Measurements from ENCODE around the gene MBOAT1.
A peak's percentile ranks its signal among the peaks of the same experiment; 100 is the strongest.

The MBOAT1 gene

DNA sequence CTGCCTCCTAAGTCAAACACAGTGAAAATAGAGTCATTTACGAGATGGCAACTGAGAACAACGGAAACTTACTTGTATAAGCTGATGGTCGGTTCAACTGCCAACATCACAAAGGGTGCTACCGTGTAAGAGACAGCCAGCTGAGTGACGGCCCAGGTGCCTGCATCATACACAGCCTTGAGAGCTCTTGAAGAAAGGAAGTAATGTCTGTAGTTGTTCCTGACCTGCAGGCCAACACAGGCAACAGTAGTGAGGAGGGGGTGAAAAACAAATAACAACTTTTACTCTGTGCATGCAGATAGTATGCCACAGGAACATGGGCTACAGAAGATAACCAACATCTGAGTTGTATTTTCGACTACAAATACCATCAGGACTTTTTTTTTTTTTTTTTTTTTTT is 102.7 kb downstream of the MBOAT1 start:
- Histone ChIP-seq H3K4me1 (ENCODE audit: control insufficient read depth, insufficient read depth, low read length) (no peaks in the 10 kb centered on the region; the same call in 1 of the 2 replicates), H3K27me3 (ENCODE audit: control insufficient read depth, insufficient read depth, low read length) (no peaks in the 10 kb centered on the region), H3K4me3 (ENCODE audit: low read length) (no peak overlapping the region), H3K9me3 (ENCODE audit: control insufficient read depth, insufficient read depth, low read length) (no peaks in the 10 kb centered on the region), H3K27ac (ENCODE audit: low read length) (no peak overlapping the region), H3K36me3 (ENCODE audit: control insufficient read depth, insufficient read depth, low read length) (0 out of 2 replicates have a peak, but pooled peaks cover 2% of the 10 kb centered on the region)
- no CpG with 5 or more reads among the region's 6 CpGs for WGBS (ENCODE audit: insufficient coverage, insufficient read length)
- DNase-seq (ENCODE audit: low read depth, low spot score), result no peak

GRCh38 chr6:20105838-20106237 is 106.4 kb downstream of the MBOAT1 start:
- no peak overlapping the region for H3K27ac ChIP-seq (ENCODE audit: low read length)
- H3K4me1 ChIP-seq (ENCODE audit: control insufficient read depth, insufficient read depth, low read length), result no peaks in the 10 kb centered on the region
- no peak for DNase-seq (ENCODE audit: low read depth, low spot score)
- H3K4me3 ChIP-seq (ENCODE audit: low read length), result no peak overlapping the region
- WGBS (ENCODE audit: insufficient coverage, insufficient read length), result no CpG with 5 or more reads among the region's 4 CpGs
- H3K27me3 ChIP-seq (ENCODE audit: control insufficient read depth, insufficient read depth, low read length), result no peaks in the 10 kb centered on the region
- no peaks in the 10 kb centered on the region for H3K9me3 ChIP-seq (ENCODE audit: control insufficient read depth, insufficient read depth, low read length)
- 0 out of 2 replicates have a peak, but pooled peaks cover 2% of the 10 kb centered on the region for H3K36me3 ChIP-seq (ENCODE audit: control insufficient read depth, insufficient read depth, low read length)

DNA sequence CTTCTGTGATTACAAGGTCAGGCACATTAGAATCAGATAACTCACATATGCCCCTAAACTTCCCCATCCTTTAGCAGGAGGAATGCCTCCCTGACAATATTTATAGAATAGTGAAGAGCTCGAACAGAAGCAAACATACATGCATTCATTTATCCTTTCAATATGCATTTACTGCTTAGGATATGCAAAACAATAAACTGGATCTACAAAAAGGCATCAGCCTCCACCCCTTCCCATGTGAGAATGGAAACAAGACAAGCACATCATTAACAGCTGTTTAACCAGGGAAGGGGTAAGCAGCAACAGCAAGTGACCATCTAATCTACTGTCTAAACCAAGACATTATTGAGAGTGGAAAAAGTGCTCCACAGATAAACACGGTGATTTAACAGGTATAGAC is 107.6 kb downstream of the MBOAT1 start:
- H3K4me3 ChIP-seq (ENCODE audit: low read length), result no peak overlapping the region
- WGBS (ENCODE audit: insufficient coverage, insufficient read length), result no CpG with 5 or more reads among the region's 2 CpGs
- no peak for DNase-seq (ENCODE audit: low read depth, low spot score)

DNA sequence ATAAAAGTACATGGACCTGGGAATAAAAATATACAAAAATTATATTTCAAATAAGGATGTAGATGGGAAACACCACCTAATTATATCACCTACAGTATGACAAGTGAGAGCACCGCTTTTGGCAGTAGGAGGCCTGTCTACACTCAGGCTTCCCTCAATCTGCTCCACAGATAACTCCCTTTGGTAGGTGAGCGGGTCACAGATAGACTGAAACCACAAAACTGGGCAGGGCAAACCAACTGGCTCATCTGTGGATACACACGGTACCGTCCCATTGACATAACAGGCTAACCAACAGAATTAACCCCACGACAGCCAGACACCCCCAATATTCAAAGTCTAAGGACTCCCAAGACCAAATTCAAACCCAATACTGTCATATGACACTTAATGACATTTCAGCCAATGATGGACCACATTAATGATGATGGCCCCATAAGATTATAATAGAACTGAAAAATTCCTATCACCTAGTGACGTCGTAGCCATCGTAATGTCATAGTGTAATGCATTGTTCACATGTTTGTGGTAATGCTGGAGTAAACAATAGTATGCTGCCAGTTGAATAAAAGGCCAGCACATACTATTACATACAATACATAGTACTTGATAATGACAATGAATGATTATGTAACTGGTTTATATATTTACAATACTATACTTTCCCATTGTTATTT is 109.7 kb downstream of the MBOAT1 start:
- H3K4me1 ChIP-seq (ENCODE audit: control insufficient read depth, insufficient read depth, low read length), result no peaks in the 10 kb centered on the region; the same call in 1 of the 2 replicates
- no peak for DNase-seq (ENCODE audit: low read depth, low spot score)
- no peaks in the 10 kb centered on the region for H3K27me3 ChIP-seq (ENCODE audit: control insufficient read depth, insufficient read depth, low read length)
- H3K9me3 ChIP-seq (ENCODE audit: control insufficient read depth, insufficient read depth, low read length), result no peaks in the 10 kb centered on the region
- no peak overlapping the region for H3K4me3 ChIP-seq (ENCODE audit: low read length)
- no peak overlapping the region for H3K27ac ChIP-seq (ENCODE audit: low read length)
- H3K36me3 ChIP-seq (ENCODE audit: control insufficient read depth, insufficient read depth, low read length), result no peaks in the 10 kb centered on the region
- WGBS (ENCODE audit: insufficient coverage, insufficient read length), result no CpG with 5 or more reads among the region's 8 CpGs

More for the DNA sequence above, 107.6 kb downstream of the MBOAT1 start:
- no peaks in the 10 kb centered on the region for H3K4me1 ChIP-seq (ENCODE audit: control insufficient read depth, insufficient read depth, low read length)
- H3K9me3 ChIP-seq (ENCODE audit: control insufficient read depth, insufficient read depth, low read length), result no peaks in the 10 kb centered on the region
- 0 out of 2 replicates have a peak, but pooled peaks cover 2% of the 10 kb centered on the region for H3K36me3 ChIP-seq (ENCODE audit: control insufficient read depth, insufficient read depth, low read length)
- no peak overlapping the region for H3K27ac ChIP-seq (ENCODE audit: low read length)
- no peaks in the 10 kb centered on the region for H3K27me3 ChIP-seq (ENCODE audit: control insufficient read depth, insufficient read depth, low read length)

DNA sequence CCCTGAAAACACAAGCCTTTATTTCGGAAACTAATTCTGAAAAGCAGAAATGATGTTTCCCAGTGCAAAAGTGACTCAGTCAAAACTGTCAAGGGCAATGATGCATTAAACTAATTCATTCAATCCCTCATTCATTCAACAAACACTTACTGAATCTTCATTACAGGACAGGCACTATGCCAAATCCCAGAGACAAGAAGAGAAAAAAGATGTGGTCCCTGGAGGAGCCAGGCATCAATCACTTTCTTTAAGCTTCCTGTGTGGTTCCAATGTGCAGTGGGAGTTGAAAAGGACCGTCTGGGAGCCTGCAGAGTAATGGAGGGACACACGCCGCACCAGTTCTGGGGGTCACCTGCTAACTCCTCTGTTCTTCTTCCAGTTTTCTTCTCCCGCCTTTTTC is 113.1 kb downstream of the MBOAT1 start:
- no CpG with 5 or more reads among the region's 5 CpGs for WGBS (ENCODE audit: insufficient coverage, insufficient read length)
- H3K36me3 ChIP-seq (ENCODE audit: control insufficient read depth, insufficient read depth, low read length), result no peaks in the 10 kb centered on the region
- no peak for DNase-seq (ENCODE audit: low read depth, low spot score)

GRCh38 chr6:20098267-20098876 is 113.9 kb downstream of the MBOAT1 start:
- Histone ChIP-seq H3K27me3 (ENCODE audit: control insufficient read depth, insufficient read depth, low read length) (no peaks in the 10 kb centered on the region), H3K4me3 (ENCODE audit: low read length) (no peak overlapping the region), H3K27ac (ENCODE audit: low read length) (no peak overlapping the region), H3K9me3 (ENCODE audit: control insufficient read depth, insufficient read depth, low read length) (no peaks in the 10 kb centered on the region), H3K4me1 (ENCODE audit: control insufficient read depth, insufficient read depth, low read length) (no peaks in the 10 kb centered on the region; the same call in 1 of the 2 replicates), H3K36me3 (ENCODE audit: control insufficient read depth, insufficient read depth, low read length) (no peaks in the 10 kb centered on the region)
- no peak for DNase-seq (ENCODE audit: low read depth, low spot score)
- WGBS (ENCODE audit: insufficient coverage, insufficient read length), result no CpG with 5 or more reads among the region's 6 CpGs

More for the DNA sequence above, 113.1 kb downstream of the MBOAT1 start:
- Histone ChIP-seq H3K4me1 (ENCODE audit: control insufficient read depth, insufficient read depth, low read length) (no peaks in the 10 kb centered on the region; the same call in 1 of the 2 replicates), H3K27me3 (ENCODE audit: control insufficient read depth, insufficient read depth, low read length) (no peaks in the 10 kb centered on the region), H3K4me3 (ENCODE audit: low read length) (no peak overlapping the region), H3K27ac (ENCODE audit: low read length) (no peak overlapping the region), H3K9me3 (ENCODE audit: control insufficient read depth, insufficient read depth, low read length) (no peaks in the 10 kb centered on the region)

GRCh38 chr6:20096536-20096935 is 115.7 kb downstream of the MBOAT1 start:
- no peak for DNase-seq (ENCODE audit: low read depth, low spot score)
- Histone ChIP-seq H3K9me3 (ENCODE audit: control insufficient read depth, insufficient read depth, low read length) (no peaks in the 10 kb centered on the region), H3K27ac (ENCODE audit: low read length) (no peak overlapping the region), H3K4me3 (ENCODE audit: low read length) (no peak overlapping the region), H3K27me3 (ENCODE audit: control insufficient read depth, insufficient read depth, low read length) (no peaks in the 10 kb centered on the region), H3K36me3 (ENCODE audit: control insufficient read depth, insufficient read depth, low read length) (no peaks in the 10 kb centered on the region), H3K4me1 (ENCODE audit: control insufficient read depth, insufficient read depth, low read length) (no peaks in the 10 kb centered on the region; the same call in 1 of the 2 replicates)
- no CpG with 5 or more reads among the region's 6 CpGs for WGBS (ENCODE audit: insufficient coverage, insufficient read length)

DNA sequence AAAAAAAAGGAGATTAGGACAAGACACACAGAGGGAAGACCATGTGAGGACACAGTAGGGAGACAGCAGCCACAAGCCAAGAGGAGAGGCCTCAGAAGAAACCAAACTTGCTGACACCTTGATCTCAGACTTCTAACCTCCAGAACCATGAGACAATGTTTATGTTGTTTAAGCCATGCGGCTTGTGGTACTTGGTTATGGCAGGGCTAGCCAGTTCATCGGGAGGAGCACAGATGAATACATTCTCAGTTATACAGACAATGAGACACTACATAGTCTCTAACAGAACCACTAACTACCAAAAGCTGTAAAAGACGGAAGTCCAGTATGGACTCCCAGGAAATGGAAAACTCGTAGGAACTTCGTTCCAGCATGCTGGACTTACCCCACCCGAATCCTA is 116.8 kb downstream of the MBOAT1 start:
- Histone ChIP-seq H3K9me3 (ENCODE audit: control insufficient read depth, insufficient read depth, low read length) (no peaks in the 10 kb centered on the region), H3K36me3 (ENCODE audit: control insufficient read depth, insufficient read depth, low read length) (no peaks in the 10 kb centered on the region), H3K4me1 (ENCODE audit: control insufficient read depth, insufficient read depth, low read length) (no peaks in the 10 kb centered on the region; the same call in 1 of the 2 replicates), H3K27ac (ENCODE audit: low read length) (no peak overlapping the region), H3K27me3 (ENCODE audit: control insufficient read depth, insufficient read depth, low read length) (no peaks in the 10 kb centered on the region), H3K4me3 (ENCODE audit: low read length) (no peak overlapping the region)
- WGBS (ENCODE audit: insufficient coverage, insufficient read length), result no CpG with 5 or more reads among the region's 6 CpGs
- DNase-seq (ENCODE audit: low read depth, low spot score), result no peak

- peak; percentile 39 for DNase-seq (ENCODE audit: low read depth, low spot score)
- no peaks in the 10 kb centered on the region for H3K4me1 ChIP-seq (ENCODE audit: control insufficient read depth, insufficient read depth, low read length)
- no CpG with 5 or more reads among the region's 1 CpG for WGBS (ENCODE audit: insufficient coverage, insufficient read length)
- no peak overlapping the region for H3K4me3 ChIP-seq (ENCODE audit: low read length)
- no peaks in the 10 kb centered on the region for H3K27me3 ChIP-seq (ENCODE audit: control insufficient read depth, insufficient read depth, low read length)
- H3K27ac ChIP-seq (ENCODE audit: low read length), result no peak overlapping the region
- no peaks in the 10 kb centered on the region for H3K9me3 ChIP-seq (ENCODE audit: control insufficient read depth, insufficient read depth, low read length)
- H3K36me3 ChIP-seq (ENCODE audit: control insufficient read depth, insufficient read depth, low read length), result no peaks in the 10 kb centered on the region
Observed at GRCh38 chr6:20092071-20092566, 120.2 kb downstream of the MBOAT1 start.

- H3K27ac ChIP-seq (ENCODE audit: low read length), result no peak overlapping the region
- no peaks in the 10 kb centered on the region for H3K4me1 ChIP-seq (ENCODE audit: control insufficient read depth, insufficient read depth, low read length)
- H3K4me3 ChIP-seq (ENCODE audit: low read length), result no peak overlapping the region
- H3K36me3 ChIP-seq (ENCODE audit: control insufficient read depth, insufficient read depth, low read length), result no peaks in the 10 kb centered on the region
- no peaks in the 10 kb centered on the region for H3K27me3 ChIP-seq (ENCODE audit: control insufficient read depth, insufficient read depth, low read length)
- DNase-seq (ENCODE audit: low read depth, low spot score), result no peak
- no peaks in the 10 kb centered on the region for H3K9me3 ChIP-seq (ENCODE audit: control insufficient read depth, insufficient read depth, low read length)
Observed at GRCh38 chr6:20086992-20087391, 125.3 kb downstream of the MBOAT1 start.
